Activated CD8-positive, alpha-beta memory T cell treated with anti-CD3 and anti-CD28 coated beads, Interleukin-2, amount 50 U/mL, for 1 hour (primary cell): Measurements from ENCODE around the gene IGFL4.

Source experiments
- DNase-seq: peaks from one replicate; pipeline ENCODE4 v3.0.0-alpha.2; 2020; ENCODE audit errors: extremely low read depth

Gene IGFL4

GRCh38 chr19:46063201-46063600, 22.4 kb upstream of the IGFL4 start:
- DNase-seq: no peak

DNA sequence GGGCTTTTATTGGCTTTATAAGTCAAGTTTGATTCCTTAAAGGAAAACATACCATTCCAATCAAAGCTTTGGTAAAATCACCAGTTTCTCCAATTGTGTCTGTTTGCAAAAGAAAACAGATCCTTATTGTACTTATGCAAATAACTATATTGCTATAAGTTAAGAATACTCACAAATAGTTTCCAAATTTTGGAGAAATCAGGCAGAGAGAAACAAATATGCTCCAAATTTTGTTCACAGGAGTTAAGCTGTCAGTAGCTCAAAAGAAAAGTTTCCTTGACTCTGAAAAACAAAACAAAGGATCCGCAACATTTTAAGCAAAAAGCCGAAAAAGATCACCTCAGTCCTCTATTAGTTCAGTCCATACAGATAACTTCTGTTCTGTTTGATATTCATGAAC, 19.2 kb upstream of the IGFL4 start:
- no peak for DNase-seq

- DNase-seq: no peak
These were observed 18.0 kb upstream of the IGFL4 start for GRCh38 chr19:46058778-46059177.

DNA sequence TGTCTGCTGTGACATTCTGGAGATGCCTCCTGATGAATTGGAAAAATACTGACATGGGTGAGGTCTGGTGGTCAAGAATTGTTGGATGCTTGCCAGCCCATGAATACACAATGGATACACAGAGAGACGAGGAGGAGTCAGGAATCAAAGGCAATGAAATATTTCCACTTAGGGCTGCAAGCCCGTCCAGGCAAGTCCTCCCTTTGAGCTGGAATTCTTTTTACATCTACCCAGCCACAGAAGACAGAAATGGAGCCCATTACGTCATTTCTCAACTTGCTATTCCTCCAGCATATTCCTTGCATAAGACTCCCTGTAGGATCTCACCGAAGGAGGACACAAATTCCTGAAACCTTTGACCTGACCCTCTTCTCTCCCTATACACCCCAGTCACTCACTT, 15.7 kb upstream of the IGFL4 start:
- DNase-seq: no peak

DNA sequence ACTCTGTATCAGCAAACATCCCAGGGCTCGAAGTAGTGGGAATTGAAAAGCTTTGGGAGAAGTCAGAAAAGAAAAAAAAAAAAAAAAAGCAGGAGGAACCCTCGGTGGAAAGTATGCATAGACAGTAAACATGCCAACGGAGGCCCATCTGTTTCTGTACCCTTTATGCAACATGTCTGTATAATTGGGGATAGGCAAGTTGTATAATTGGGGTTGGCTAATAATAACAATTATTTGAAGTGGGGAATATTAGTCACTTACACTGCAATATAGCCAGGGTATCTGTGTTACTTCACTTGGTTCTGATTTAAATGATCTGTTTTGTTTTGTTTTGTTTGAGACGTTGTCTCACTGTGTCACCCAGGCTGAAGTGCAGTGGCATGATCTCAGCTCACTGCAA, 12.1 kb upstream of the IGFL4 start:
- DNase-seq: no peak

DNA sequence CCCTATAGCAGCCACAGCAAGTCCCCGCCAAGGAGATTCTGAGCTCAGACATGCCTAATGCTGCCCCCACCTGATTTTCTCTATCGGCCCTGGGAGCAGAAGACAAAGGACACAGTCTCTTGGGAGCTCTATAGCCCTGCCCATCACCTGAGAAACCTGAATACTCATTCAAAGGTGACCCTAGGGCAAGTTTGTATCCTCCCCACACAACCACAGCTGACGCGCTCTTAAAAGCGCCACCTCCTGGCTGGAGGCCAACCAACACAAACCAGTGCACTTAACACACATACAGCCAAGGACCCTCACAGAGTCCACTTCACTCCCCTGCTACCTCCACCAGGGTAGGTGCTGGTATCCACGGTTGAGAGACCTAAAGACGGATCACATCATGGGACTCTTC, 8.8 kb upstream of the IGFL4 start:
- no peak for DNase-seq

DNA sequence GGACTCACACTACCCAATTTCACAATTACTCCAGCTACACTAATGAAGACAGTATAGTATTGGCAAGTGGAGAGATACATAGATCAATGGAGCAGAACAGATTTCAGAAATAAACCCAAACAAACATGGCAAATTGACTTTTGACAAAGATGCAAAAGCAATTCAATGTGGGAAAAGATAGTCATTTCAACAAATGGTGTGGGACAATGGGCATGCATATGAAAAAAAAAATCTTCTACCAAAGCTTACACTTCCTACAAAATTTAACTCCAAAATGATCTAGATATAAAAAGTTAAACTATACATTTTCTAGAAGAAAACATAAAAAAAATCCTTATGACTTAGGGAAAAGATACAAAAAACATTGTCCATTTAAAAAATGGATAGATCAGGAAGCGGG, 2.7 kb upstream of the IGFL4 start:
- DNase-seq: no peak

GRCh38 chr19:46042252-46042883, 1.6 kb upstream of the IGFL4 start:
- DNase-seq: no peak

DNA sequence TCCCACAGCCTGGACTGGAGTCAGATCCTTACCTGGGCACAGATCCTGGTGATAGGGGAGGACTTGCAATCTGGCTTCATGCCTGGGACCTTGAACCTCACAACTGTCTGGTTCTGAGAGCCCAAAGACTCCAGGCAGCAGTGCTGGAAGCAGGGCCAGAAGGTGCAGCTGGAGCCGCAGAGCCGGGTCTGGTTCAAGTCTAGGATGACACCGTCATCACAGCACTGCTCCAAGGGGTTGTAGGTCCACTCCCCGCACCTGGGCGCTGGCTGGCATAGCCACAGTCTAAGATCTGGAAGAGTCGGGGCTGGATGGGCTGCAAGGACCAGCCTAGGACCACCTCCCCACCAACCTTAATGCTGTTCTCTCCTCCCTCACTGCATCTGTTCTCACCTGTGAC, 677 bp downstream of the IGFL4 start:
- DNase-seq: no peak

DNA sequence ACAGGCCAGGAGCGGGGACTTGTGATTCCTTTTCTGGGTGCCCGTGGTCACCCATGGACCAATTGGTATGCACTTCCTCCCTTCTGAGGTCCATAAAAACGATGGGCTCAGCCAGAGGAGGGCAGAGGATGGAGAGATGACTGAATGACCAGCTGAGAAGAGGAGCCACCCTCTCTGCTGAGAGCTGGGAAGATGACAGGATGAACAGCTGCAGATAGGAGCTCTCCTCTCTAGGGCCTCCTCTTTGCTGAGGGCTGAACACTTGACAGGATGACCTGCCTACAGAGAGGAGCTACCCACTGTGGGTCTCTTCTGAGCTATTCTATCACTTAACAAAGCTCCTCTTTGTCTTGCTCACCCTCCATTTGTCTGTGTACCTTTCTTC, 4.1 kb downstream of the IGFL4 start:
- DNase-seq: no peak

- no peak for DNase-seq
These were observed 4.6 kb downstream of the IGFL4 start for GRCh38 chr19:46035986-46036743.

DNA sequence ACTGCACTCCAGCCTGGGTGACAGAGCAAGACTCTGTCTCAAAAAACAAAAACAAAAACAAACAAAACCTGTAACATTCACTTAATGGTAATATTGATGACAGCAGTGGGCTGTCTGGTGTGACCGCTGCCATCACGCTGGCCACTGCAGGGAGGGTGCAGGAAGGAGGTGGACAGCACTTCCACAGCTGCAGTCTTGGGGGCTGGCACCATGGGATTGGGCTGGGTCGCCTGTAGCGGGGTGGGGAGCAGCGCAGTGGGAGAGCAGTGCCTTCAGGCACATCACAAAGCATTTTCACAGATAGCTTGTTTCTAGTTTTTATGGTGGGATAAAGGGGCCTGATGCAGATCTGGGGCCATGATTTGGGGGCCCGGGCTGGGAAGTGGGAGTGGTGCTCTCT, 5.3 kb downstream of the IGFL4 start:
- no peak for DNase-seq

GRCh38 chr19:46033401-46033800, 7.4 kb downstream of the IGFL4 start:
- DNase-seq: no peak

DNA sequence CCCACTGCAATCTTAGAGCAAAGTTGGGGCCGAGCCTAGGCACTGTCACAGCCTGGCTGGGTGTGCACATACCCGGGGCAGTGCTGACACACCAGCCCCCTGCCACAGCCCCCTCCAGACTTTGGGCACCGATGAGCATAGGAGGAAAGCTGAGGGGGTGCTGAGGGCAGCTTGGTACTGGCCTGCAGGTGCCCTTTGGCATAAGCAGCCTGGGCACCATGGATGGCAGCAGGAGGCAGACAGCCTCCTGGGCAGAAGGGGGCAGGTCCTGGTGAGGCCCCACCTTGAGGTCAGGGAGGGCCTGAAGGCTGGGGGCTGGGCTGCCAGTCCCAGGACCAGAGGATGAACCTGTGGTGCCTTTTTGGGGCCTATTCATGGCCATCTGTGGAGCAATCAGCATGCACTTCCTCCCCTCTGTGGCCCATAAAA, 8.2 kb downstream of the IGFL4 start:
- DNase-seq: no peak

GRCh38 chr19:46031781-46032596, 8.8 kb downstream of the IGFL4 start:
- DNase-seq: no peak

DNA sequence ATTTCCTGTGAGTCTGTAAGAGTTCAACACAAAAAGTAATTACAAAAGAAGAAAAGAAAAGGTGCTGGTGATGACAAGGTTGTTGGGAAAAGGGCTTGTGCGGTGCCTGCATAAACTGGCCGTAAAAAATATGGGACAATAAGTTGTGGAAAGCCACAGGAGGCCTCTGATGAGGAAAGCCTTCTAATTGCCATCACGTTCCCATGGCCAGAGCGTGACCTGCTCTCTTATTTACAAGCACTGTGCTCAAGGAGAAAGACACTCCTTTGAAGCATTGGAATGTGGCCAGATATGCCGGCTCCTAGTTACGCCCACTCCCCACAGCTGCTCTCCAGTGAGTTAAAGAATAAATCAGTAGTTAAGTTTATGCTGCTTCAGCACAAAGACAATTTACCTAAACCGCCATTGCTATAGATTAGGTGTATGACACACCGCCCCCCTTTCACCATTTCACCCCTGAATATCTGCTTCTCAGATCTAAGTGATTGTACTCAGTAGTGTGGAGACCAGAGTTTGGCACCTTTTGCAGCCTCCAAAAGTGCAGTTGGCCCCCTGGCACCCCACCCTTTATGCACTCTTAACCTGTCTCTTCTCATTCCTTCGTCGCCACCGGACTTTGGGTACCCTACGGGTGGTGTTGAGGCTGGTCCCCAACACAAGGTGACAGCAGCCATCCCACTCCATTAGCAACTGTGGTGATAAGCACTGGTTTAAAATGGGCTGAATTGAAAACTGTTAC, 9.8 kb downstream of the IGFL4 start:
- no peak for DNase-seq

- DNase-seq: no peak
These were observed 15.0 kb downstream of the IGFL4 start for GRCh38 chr19:46025835-46026234.

DNA sequence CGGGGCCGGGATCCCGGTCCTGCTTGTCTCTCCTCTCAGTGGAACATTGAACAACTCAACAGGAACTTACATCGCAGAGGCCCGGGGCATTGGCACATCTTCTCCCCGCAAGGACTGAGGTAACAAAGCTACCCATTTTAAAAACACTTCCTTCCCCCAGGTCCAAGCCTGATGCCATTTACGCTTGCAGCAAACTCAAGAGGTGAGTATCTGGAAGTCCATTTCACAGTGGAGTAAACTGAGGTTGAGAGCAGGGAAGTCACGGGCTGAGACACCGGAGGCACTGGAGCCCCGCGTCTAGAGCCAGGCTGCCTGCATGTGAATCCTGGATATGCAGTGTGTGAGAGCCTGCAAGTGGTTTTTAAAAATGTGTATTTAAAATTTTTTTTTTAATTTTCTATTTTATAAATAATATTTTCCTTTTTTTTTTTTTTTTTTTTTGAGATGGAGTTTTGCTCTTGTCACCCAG, 17.5 kb downstream of the IGFL4 start:
- DNase-seq: no peak

DNA sequence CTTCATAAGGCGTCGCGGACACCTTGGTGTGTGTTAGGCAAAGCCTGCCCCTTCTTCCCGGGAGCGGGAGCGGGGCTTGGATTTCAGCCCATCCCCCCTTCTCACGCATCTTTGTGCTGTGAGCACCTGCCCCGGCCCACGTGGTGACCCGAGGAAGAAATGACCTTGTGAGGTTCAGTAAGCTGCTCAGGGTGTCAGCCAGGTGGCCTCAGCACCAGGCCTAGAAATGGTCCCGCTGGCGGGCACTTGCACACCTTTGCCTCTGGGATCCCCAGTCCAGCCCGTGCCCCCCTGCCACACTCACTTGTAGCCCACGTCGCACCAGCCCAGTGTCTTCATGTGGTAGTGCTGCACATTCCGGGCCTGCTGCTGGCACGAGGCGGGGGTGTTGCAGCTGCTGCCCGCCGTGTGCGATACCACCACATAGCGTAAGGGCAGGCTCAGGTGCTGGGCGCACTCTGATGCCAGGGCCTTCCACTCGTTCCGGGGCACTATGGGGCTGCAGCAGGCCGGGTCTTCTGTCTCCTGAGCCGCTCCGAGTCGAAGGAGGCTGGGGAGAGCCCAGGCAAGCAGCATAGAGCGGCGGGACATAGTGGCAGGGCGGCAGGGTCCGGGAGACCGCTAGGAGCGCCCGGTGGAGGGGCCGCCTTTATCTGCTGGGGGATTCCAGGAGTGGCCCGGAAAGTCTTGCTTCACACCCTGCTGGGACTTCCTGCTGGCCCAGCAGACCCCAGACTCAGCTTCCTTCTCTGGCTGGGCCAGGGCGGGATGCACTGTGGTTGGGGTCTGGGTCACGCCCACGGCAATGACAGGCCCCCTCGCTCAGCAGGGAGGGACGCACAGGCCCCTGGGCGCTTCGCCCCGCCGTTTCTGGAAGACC, 18.1 kb downstream of the IGFL4 start, which contains the start of gene PGLYRP1:
Gene PGLYRP1 (minus strand): TSS at position 623 of the 880 bp plus-strand sequence. CDS start 32 bp downstream, at position 591.
- DNase-seq: no peak

GRCh38 chr19:46022061-46022430, 18.8 kb downstream of the IGFL4 start:
- DNase-seq: no peak

DNA sequence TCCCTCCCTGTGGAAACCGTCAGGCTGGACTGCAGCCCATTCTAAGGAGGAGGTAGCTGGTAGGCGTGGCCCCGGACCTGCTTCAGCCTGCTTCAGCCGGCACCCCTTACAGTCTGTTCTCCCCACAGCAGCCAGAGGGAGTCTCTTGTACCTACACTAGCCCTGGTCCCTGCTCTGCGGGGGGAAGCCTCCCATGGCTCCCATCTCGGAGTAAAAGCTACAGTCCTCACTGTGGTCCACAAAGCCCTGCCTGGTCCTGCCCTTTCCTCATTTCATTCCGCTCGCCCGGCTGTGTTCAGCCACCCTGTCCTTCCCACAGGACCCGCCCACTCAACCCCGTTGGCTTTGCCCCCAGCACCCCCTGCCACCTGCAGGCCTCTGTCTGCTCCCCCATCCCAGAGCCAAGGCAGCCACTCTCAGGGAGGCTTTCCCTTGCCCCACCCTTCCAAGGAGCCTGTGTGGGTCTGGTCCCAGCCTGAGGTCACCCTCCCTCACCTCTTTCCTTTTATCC, 19.2 kb downstream of the IGFL4 start:
- DNase-seq: no peak
